Right lobe of liver (tissue), 4 donors: ENCODE results near the gene CCL4L2.

Experiments
- CTCF ChIP-seq, 4 donors: fragments of 200-600 bp in 3 of 4; fragments of 450-650 bp in 1 of 4; IDR thresholded peaks; one replicate each; pipeline versions ENCODE4 v1.5.1 to v1.8.0; 2016 to 2022; ENCODE audit warnings: antibody characterized with exemption in 4 of 4, mild to moderate bottlenecking in 2 of 4
- POLR2A ChIP-seq: fragments of 450-650 bp; IDR thresholded peaks from one replicate; pipeline ENCODE4 v1.6.1; 2017; ENCODE audit warnings: antibody characterized with exemption, mild to moderate bottlenecking
- donor health status: DM: no; HTN: no; CAD: no.
- donor health status: DM: no; HTN: no; CAD: no.
- donor health status: DM: no; HTN: yes; CAD: no.

- no peak for TF ChIP-seq CTCF (IDR thresholded peaks at IDR 0.05)
- no peak for TF ChIP-seq POLR2A
These were observed 22.0 kb upstream of the CCL4L2 start for GRCh38 chr17:36188891-36189306.
